NCI-H1436 (cell line): ENCODE data around the gene NDUFA8.

Experiments used
- DNase-seq: peaks from one replicate; lab custom pipeline; 2025; lab: John Stamatoyannopoulos, UW

The NDUFA8 gene

GRCh38 chr9:122159026-122159924 is at the start of gene NDUFA8, which contains the start of gene MORN5:
Gene NDUFA8, minus strand, starts transcription at chr9:122159779. Its CDS starts 102 bp downstream, at chr9:122159677.
Gene MORN5, plus strand, starts transcription at chr9:122159908. Its CDS starts 65 bp downstream, at chr9:122159973.
- peak; percentile 96 for DNase-seq

- no peak for DNase-seq
Observed at GRCh38 chr9:122207096-122207495, 47.5 kb upstream of the NDUFA8 start.

- no peak for DNase-seq
Observed at GRCh38 chr9:122206118-122207046, 46.8 kb upstream of the NDUFA8 start.

GRCh38 chr9:122205176-122205575 is 45.6 kb upstream of the NDUFA8 start:
- no peak for DNase-seq

GRCh38 chr9:122204491-122204890 is 44.9 kb upstream of the NDUFA8 start:
- DNase-seq, result no peak

- DNase-seq, result no peak
Observed at GRCh38 chr9:122204055-122204454, 44.5 kb upstream of the NDUFA8 start.

GRCh38 chr9:122202111-122202510 is 42.5 kb upstream of the NDUFA8 start:
- DNase-seq, result no peak

GRCh38 chr9:122201641-122202040 is 42.1 kb upstream of the NDUFA8 start:
- DNase-seq, result no peak

- DNase-seq, result no peak
Observed at GRCh38 chr9:122200960-122201595, 41.5 kb upstream of the NDUFA8 start.

GRCh38 chr9:122197882-122198281 is 38.3 kb upstream of the NDUFA8 start:
- no peak for DNase-seq

GRCh38 chr9:122197426-122197825 is 37.8 kb upstream of the NDUFA8 start:
- peak; percentile 85 for DNase-seq

GRCh38 chr9:122195875-122196274 is 36.3 kb upstream of the NDUFA8 start:
- no peak for DNase-seq

GRCh38 chr9:122193651-122194050 is 34.1 kb upstream of the NDUFA8 start:
- DNase-seq, result no peak

- DNase-seq, result no peak
Observed at GRCh38 chr9:122192914-122193525, 33.4 kb upstream of the NDUFA8 start.

GRCh38 chr9:122192261-122192875 is 32.8 kb upstream of the NDUFA8 start:
- no peak for DNase-seq

GRCh38 chr9:122191584-122191983 is 32.0 kb upstream of the NDUFA8 start:
- DNase-seq, result no peak

- no peak for DNase-seq
Observed at GRCh38 chr9:122190597-122191381, 31.2 kb upstream of the NDUFA8 start.

GRCh38 chr9:122188369-122188768 is 28.8 kb upstream of the NDUFA8 start:
- no peak for DNase-seq

- DNase-seq, result no peak
Observed at GRCh38 chr9:122186777-122187470, 27.3 kb upstream of the NDUFA8 start.

GRCh38 chr9:122186301-122186700 is 26.7 kb upstream of the NDUFA8 start:
- peak; percentile 20 for DNase-seq
